ENCODE results near the gene MYLIP. TPM values are rescaled to one million over a fixed set of nuclear protein-coding genes. Genes with fewer than 3 reads are reported as not detected.

MYLIP gene
- total RNA-seq, 1 donor from 2014 or later, result 21.0 TPM

DNA sequence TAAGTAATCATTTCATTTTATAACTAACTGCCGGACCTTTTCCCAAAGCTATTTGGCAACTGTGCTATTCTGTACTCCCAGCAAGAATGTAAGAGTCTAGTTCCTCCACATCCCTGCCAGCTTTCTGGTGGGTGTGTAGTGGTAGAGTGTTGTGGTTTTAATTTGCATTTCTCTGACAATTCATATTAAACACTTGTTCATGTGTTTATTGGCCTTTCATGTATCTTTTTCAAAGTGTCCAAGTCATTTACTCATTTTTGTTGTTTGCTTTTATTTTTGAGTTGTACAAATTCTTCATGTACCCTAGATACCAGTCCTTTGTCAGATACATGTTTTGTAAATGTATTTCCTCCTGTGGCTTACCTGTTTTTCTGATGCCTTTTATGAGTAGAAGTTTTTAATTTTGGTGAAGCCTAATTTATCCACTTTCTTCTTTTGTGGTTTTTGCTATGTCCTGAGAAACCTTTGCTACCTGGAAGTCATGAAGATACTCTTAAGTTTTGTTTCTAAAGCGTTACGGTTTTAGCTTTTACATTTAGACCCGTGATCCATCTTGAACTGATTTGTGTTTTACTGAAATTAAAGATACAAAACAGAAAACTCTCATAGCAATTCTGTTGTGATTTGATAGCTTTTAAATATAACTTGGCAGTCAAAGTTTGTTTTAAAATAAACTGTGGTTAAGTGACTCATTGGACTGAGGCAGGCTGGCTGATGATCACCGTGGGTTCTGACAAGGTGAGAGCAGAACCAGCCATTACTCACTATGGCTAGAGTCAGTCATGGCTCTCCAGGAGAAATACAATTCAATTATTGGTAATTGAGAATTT lies 8.0 kb downstream of the MYLIP start:
- intact Hi-C loops (cut with micrococcal nuclease), result loop anchor here (1.0 to 10.0 kb wide), 6 partner anchors 8 to 518 kb away; partner anchors contain the start of genes GMPR and MYLIP

DNA sequence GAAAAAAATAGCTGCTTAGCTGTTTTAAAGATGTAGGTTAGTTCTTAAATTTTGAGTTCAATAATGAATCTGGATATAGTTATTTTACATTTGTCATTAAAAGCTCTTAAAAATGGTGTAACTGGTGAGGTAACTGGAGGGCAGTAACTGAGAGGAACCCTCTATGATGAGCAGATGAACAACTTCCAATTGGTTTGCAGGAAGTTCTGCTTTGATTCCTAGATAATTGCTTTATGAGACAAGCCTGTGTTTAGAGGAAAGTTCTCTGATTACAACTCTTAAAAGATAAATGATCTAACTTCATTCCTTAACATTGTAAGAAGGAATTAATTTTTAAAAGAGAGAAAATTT lies 8.5 kb downstream of the MYLIP start:
- intact Hi-C loops (cut with micrococcal nuclease), result loop anchor here (1.0 to 10.0 kb wide), 6 partner anchors 8 to 517 kb away; partner anchors contain the start of genes GMPR and MYLIP

DNA sequence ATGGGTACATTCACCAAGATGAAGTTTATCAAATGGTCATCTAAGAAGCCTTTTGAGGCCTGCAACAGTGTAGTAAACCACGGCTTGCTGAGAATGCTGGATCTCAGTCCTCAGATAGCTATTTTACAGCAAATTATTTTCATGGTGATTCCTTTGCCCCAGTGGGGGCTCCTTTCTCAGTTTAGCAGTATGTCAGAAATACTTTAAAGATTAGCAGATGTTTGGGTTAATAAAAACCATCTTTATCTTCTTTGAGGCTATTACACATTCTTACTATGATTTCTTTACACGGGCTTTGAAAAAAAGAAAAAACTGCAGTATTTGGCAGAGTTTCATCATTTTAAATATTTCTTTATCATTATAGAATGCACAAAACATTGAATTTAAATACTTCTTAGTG lies 10.7 kb downstream of the MYLIP start:
- intact Hi-C loops (cut with micrococcal nuclease), result loop anchor here (5.0 to 10.0 kb wide), 3 partner anchors 98 to 515 kb away; partner anchors contain the start of gene GMPR

DNA sequence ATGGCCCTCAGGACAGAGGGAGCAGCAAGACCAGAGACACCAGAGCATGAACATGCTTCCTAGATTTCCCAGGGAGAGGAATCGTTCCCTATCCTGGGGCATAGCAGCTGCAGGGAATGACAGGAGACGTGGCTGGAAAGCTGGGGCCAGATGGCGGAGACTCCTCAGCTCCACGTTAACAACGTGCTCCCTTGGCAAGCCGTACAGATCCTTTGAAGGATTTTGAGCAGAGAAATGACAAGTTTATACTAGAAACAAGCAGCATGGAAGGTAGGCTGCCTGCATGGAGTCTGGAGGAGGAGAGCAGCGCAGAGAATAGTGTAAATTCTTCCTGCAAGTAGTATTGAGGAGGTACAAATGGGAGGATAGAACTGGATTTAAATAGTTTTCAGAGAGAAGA lies 11.7 kb downstream of the MYLIP start:
- intact Hi-C loops (cut with micrococcal nuclease), result no loop called here

DNA sequence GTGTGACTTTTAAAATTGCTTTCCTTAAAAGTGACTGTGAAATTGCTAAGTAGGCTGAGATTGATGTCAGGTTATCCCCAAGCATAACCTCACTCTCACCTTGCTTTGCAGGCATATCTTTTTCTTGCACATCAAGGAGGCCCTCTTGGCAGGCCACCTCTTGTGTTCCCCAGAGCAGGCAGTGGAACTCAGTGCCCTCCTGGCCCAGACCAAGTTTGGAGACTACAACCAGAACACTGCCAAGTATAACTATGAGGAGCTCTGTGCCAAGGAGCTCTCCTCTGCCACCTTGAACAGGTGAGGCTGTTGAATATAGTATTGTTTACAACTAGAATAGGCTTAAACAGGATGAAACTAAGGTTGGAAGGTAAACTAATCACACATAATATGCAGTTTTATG lies 12.6 kb downstream of the MYLIP start:
- intact Hi-C loops (cut with micrococcal nuclease), result no loop called here

DNA sequence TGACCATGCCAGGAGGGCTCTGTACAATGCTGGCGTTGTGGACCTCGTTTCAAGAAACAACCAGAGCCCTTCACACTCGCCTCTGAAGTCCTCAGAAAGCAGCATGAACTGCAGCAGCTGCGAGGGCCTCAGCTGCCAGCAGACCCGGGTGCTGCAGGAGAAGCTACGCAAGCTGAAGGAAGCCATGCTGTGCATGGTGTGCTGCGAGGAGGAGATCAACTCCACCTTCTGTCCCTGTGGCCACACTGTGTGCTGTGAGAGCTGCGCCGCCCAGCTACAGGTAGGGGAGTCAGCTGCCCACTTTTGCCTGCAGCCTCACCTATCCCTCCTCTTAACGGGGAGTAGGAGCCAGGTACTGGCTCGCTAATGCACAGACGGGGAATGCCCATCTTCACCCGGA lies 16.2 kb downstream of the MYLIP start:
- intact Hi-C loops (cut with micrococcal nuclease), result no loop called here

DNA sequence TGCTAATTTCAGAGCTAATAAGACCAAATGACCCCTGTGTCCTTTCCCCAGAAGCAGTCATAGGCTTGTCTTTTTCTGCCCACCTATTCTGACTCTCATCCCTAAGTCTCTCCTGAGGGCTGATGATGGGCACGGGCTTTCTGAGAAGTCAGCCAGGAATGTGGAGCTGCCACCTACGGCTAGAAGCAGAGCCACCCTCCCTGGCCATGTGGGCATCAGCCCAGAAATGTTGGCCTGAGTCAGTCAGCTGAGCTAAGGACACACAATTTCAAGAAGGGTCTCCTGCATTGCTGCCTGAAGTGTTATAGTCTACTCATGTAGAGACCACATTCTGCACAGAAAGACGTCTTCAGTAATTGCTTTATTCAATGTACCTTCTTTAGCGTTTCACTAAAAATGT lies 17.1 kb downstream of the MYLIP start:
- intact Hi-C loops (cut with micrococcal nuclease), result no loop called here

DNA sequence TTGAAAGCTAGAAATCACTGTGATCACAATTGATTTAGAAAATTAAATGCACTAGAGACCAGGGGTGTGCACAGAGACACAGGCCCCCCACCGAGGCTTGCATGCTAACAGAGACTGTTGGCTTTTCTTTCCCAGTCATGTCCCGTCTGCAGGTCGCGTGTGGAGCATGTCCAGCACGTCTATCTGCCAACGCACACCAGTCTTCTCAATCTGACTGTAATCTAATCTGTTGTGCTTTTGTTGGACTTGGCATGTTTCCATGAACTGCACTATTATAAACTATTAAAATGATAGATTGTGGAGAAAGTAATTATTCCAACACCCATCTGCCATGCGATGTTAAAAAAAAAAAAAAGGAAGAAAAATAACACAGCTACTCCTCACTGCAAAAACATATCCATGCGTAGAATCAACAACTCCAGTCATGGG lies 17.7 kb downstream of the MYLIP start:
- intact Hi-C loops (cut with micrococcal nuclease), result no loop called here

DNA sequence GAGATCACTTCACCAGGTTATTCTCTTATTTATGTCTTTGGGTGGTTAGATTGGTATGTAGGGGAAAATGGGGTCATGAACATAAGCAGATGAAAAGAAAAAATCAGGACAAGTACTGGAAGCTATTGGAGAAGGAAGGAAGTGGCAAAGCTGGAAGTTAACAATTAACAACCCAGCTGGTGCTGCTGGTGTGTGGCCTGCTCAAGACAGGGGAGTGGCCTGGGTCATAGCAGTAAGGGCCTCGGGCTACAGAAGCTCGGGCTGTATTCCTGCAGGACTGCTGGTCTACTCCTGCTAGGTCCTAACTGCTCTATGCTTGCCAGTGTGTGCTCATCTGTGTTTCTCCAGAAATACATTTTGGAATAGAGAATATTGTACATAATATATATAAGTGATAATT lies 19.6 kb downstream of the MYLIP start:
- intact Hi-C loops (cut with micrococcal nuclease), result no loop called here

DNA sequence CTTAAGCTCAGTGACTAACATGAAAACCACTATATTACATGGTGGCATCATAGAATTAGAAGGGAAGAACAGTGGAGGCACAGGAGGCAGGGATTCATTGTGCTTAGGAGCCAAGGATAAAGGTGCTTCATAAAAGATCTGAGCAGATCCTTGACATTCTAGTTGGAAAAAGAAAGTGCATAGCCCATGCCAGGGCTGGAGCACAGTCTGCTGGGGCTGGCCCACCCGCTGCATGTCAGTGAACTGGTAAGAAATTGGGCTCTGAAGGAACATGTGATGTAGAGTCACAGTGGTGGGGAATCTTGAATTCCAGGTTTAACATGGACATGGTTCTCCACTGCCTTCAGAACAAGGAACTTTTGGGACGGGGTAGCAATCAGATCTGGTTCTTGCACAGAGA lies 20.4 kb downstream of the MYLIP start:
- intact Hi-C loops (cut with micrococcal nuclease), result no loop called here

DNA sequence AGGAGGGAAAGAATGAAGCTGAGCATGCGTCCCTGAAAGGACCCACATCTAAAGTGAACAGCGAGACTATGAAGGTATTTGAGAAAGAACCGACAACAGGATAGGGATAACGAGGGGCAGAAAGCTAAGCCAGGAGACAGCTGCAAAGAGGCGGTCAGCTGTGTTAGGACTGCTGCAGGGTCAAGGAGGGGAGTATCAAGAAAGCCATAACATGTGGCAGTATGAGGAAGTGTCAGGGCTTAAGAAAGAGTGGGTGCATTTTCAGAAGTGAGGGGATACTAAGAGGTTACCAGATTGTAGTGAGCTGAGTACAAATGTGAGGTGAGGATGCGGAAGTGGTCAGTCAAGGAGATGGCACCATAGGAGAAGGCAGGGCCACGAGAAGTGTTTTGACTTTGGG lies 21.2 kb downstream of the MYLIP start:
- intact Hi-C loops (cut with micrococcal nuclease), result no loop called here

DNA sequence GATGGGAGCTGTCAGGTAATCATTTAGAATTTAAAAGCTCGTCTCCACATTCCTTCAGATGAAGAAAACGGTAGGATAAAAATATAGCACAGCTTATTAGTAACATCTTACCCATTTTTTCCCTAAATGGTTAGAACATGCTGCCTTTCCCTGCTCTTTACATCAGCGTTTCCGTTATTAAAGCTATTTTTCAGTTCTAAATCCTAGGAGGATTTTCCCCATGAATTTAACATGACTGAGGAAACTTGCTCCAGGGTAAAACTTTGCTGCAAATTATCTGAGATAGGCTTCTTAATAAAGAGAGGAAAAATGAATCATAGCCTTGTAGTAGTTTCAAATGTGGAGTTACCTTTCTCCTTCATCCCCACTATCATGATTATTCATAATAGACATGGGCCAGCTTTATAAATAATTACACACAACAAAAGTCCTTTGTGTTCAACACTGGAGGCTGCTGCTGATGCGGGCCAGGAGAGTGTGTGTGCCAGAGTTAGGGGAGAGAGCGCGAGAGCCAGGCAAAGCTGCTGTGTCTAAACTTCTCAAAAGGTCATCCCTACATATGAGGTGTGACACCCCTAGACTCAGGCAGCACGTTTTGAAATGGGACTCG lies 24.4 kb downstream of the MYLIP start:
- intact Hi-C loops (cut with micrococcal nuclease), result no loop called here

DNA sequence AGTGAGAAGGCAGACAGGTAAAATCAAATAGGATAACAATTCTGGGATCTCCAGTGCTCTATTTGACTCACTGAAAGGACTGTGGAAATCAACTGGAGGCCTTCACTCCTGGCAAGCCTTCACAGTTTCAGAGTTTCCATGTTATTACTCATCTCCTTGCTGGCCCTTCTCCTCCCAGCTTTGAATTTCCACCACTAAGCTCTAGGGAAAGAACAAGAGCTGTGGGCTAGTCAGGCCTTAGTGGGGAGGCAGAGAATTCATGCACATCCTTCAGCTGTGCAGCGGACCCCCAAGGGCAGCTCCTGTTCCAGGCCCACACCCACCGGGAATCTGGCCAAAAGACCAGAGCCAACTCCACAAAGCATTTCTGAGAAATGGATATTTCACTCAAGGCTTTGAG lies 26.0 kb downstream of the MYLIP start:
- intact Hi-C loops (cut with micrococcal nuclease), result no loop called here

DNA sequence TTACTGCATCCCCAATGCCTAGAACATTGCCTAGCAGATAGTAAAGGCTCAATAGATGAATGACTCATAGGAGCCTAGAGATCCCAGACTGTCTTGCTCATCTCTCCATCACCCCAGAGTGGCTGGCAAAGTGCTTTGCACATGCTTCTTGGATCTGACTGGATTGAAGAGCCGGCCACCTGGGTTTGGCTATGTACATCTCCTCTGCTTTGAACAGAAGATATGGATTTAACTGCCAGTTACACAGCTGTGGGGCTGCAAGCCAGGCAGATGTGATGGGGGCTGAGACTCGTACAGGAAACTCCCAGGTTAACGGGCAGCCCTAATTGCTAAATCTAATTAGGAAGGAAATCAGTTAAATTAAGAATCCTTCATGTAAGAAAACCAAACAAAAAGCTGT lies 28.6 kb downstream of the MYLIP start:
- intact Hi-C loops (cut with micrococcal nuclease), result no loop called here

DNA sequence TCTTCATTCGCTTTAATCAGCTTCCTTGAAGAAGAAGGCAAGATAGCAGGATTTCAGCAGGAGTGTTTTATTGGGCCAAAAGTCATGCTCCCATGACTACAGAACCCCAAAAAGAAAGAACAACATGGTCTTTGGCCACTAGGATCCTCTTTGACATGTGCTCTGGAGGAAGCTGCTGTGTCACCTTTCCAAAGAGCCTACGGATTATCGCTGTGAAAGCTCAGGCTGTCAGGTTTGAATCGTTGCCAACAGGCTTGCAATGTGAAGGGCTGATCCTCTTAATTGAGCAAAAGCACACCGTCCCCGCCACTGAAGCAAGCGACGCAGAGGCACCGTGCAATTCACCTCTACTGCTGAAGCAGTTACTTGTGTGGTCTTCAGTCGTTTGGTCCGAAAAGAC lies 29.0 kb downstream of the MYLIP start:
- intact Hi-C loops (cut with micrococcal nuclease), result no loop called here

DNA sequence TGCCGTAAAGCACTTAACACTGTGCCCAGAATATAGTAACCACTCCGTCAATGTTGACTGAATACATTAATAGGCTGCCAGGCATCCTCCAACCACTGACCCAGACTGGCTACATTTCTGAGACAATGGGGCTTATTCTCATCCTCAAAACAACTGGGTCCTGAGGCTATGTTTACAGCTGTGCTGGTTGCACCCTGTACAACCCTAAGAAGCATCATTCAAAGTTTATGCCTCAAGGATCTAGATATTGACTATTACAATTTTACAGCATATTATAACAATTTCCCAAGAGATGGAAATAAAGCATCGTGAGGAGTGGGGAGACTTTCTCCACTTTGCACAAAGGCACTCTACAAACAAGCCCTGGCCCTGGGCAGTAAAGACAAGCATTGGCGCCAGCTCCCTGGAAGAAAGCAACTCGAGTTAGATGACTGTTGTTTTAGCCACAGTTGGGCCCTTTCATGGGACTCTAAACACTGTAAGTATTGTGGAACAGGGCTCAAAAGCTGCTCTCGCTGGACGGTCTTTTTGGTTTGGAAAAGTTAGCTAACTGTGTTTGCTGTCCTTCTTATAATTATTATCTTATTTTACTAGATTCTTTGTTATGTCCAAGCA lies 30.2 kb downstream of the MYLIP start:
- intact Hi-C loops (cut with micrococcal nuclease), result no loop called here

DNA sequence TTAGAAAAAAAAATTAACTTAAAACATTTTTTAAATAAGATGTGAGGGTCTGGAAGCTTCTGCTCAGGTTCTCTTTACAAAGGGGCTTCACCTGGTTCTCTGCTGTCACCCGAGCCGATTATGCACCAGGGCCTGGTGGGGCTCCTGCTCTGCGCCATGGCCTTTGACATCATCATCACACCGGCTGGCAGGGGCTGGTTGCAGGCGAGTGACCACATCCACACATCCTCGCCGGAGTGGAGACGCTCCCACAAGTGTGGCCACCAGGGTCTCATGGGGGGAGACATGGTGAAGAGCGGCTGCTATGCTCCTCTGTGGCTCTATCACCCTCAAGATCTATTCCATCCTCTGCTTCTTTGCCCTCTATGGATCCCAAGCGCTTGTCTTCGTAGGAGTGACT lies 31.9 kb downstream of the MYLIP start:
- intact Hi-C loops (cut with micrococcal nuclease), result no loop called here

DNA sequence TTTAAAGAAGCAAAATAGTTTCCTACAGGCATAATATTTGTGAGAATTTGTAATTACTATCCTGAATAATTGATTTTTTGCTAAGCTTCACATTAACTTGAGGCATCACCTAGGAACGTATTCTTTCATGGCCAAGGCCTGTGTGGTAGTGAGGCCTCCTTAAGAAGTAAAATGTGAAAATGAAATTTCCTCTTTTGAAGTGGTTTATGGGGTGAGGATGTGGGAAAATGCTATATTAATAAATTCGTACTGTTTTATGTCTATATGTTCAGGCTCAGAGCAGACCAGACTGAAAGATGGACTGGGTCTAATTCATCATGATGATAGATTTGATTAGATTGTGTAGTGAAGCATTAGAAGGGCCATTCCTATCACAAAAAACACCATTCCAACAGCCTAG lies 33.1 kb downstream of the MYLIP start:
- intact Hi-C loops (cut with micrococcal nuclease), result no loop called here

DNA sequence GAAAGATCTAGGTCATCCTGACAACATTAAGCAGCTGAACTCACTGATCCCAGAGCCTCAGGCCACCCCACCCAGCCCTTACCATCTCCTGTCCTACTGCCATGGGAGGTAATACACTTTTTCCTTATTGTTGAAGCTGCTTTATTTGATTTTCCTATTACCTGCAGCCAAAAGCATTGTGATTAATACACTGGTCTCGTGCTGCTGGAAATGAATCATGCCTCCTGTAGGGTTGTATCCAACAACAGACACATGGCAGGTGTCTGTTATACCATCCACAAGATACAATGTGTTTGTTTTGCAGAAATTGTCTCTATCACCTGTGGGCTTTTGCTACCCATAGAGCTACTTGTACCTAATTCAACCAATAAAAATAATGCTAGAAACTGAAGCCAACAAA lies 34.2 kb downstream of the MYLIP start:
- intact Hi-C loops (cut with micrococcal nuclease), result no loop called here

DNA sequence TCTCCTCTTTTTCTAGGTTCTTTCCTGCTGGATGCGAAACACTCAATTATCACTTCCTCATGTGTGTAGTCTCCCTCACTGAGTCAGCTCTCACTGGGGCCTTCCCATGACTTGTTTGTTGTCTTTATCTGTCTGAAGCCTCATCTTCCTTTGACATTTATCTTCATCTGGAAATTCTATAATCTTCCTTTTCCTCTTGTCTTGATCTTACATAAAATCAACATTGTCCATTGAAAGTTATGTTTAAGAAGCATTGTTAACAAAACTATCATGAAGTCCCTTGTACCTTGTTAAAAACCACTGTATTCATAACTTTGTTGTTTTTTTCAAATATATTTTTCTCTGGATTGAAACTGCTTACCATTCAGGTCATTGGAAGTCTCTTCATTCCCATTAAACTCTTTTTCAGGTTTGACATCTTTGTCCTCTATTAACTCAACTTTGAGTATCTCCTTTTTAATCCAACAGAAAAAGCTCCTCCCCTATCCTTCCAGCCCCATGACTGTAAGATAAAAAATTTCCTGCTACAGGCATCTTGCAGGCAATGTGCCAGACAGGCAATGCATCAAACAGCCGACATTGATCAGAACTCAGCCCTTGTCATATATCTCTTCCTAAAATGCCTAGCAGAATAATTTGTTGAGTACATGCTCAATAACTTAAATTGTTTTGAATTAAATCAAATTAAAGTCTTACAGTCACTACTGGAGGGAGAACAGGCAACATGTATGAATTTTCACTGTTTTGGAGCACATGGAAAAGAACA lies 34.8 kb downstream of the MYLIP start:
- intact Hi-C loops (cut with micrococcal nuclease), result no loop called here

DNA sequence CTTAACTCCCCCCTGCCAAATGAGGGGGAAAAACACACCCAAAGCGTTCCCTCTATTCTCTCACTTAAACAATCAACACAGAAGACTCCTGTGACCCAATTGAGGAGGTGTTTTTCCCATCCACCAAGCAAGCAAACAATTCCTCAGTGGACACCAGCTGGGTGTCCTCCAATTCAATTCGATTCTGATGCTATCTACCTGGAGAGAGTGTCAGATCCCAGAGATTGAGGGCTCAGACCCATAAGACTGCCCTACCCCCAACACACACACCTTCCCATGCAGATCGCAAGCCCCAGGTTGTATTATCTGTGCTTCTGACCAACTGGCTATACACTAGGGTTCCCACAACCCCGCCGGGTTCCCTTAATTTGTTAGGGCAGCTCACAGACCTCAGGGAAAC lies 36.8 kb downstream of the MYLIP start:
- intact Hi-C loops (cut with micrococcal nuclease), result no loop called here
